IMR-90 (cell line): ENCODE data around the gene OSBPL1A. TPM values are rescaled to one million over a fixed set of nuclear protein-coding genes. Genes with fewer than 3 reads are reported as not detected.

Experiments
- ATAC-seq: fragments of 200-7000 bp; cut with Tn5 transposase; 2 replicates; pipeline ENCODE4 v1.9.1; 2020; ENCODE audit warnings: low read depth, mild to moderate bottlenecking, moderate library complexity
- BruUV-seq: library from RNA; stranded (reverse); fragments of 400-500 nt; replicated peaks from 2 replicates; lab custom pipeline; 2021; lab: Mats Ljungman, UMichigan
- CTCF ChIA-PET: fragments of 300-600 bp; formaldehyde crosslinking; extraction: SDS; loops from one replicate; lab custom pipeline; 2021; ENCODE audit warnings: antibody characterized with exemption; lab: Yijun Ruan, JAX
- POLR2A ChIA-PET: fragments of 300-600 bp; sonication (Branson Sonifier 250); formaldehyde crosslinking; loops from one replicate; lab custom pipeline; 2022; ENCODE audit warnings: antibody characterized with exemption; ENCODE audit not compliant: unreplicated experiment; lab: Charles Lee
- DNase-seq: peaks from one replicate; pipeline ENCODE4 v3.0.0; 2013
- H2AFZ ChIP-seq: replicated peaks from 2 replicates; pipeline ENCODE3; 2013; ENCODE audit warnings: low read length, mild to moderate bottlenecking; ENCODE audit not compliant: poor library complexity
- H2AK5ac ChIP-seq: 2 replicates; pipeline ENCODE4 v1.6.1; 2013; ENCODE audit warnings: low read depth, low read length, inconsistent platforms
- H2AK9ac ChIP-seq: replicated peaks from 2 replicates; pipeline ENCODE3; 2013; ENCODE audit warnings: mild to moderate bottlenecking, low read depth, low read length, moderate library complexity; ENCODE audit not compliant: poor library complexity
- H2BK120ac ChIP-seq: 2 replicates; pipeline ENCODE4 v1.6.1; 2013; ENCODE audit warnings: low read depth, low read length, inconsistent platforms
- H2BK15ac ChIP-seq: 3 replicates; pipeline ENCODE4 v1.6.1; 2013; ENCODE audit warnings: low read depth, low read length, inconsistent platforms
- H2BK20ac ChIP-seq: 2 replicates; pipeline ENCODE4 v1.6.1; 2013; ENCODE audit warnings: low read depth, mild to moderate bottlenecking, inconsistent platforms, low read length, moderate library complexity
- H2BK5ac ChIP-seq: 2 replicates; pipeline ENCODE4 v1.6.1; 2013; ENCODE audit warnings: mild to moderate bottlenecking, low read depth, low read length, inconsistent platforms; ENCODE audit not compliant: poor library complexity, severe bottlenecking
- H3K14ac ChIP-seq: replicated peaks from 2 replicates; pipeline ENCODE4 v1.6.1; 2013; ENCODE audit warnings: low read depth, low read length, inconsistent platforms
- H3K18ac ChIP-seq: 2 replicates; pipeline ENCODE4 v1.6.1; 2013; ENCODE audit warnings: low read depth, low read length, control low read depth
- H3K23ac ChIP-seq: 2 replicates; pipeline ENCODE4 v1.6.1; 2013; ENCODE audit warnings: low read depth, low read length, inconsistent platforms
- H3K27ac ChIP-seq: 2 replicates; pipeline ENCODE4 v1.5.1; 2013; ENCODE audit warnings: mild to moderate bottlenecking, control low read depth, low read length; ENCODE audit not compliant: insufficient read depth
- H3K27me3 ChIP-seq: 2 replicates; pipeline ENCODE4 v1.6.1; 2013; ENCODE audit warnings: low read length; ENCODE audit not compliant: control insufficient read depth, insufficient read depth
- H3K36me3 ChIP-seq: 2 replicates; pipeline ENCODE4 v1.6.1; 2013; ENCODE audit warnings: low read length, mixed read lengths; ENCODE audit not compliant: control insufficient read depth, insufficient read depth
- H3K4ac ChIP-seq: 2 replicates; pipeline ENCODE4 v1.6.1; 2013; ENCODE audit warnings: low read depth, low read length, inconsistent platforms
- H3K4me1 ChIP-seq: 2 replicates; pipeline ENCODE4 v1.6.1; 2013; ENCODE audit warnings: low read length, mixed read lengths; ENCODE audit not compliant: control insufficient read depth, insufficient read depth
- H3K4me2 ChIP-seq: 2 replicates; pipeline ENCODE4 v1.6.1; 2013; ENCODE audit warnings: low read depth, mild to moderate bottlenecking, control low read depth, low read length, moderate library complexity
- H3K4me3 ChIP-seq: 2 replicates; pipeline ENCODE4 v1.5.1; 2013; ENCODE audit warnings: low read depth, mild to moderate bottlenecking, control low read depth, low read length, moderate library complexity; ENCODE audit not compliant: insufficient read depth
- H3K56ac ChIP-seq: 2 replicates; pipeline ENCODE4 v1.6.1; 2013; ENCODE audit warnings: low read length, inconsistent platforms; ENCODE audit not compliant: insufficient read depth; ENCODE audit errors: extremely low read depth
- H3K79me1 ChIP-seq, 2 experiments: 2 replicates each; pipeline ENCODE4 v1.6.1; 2013; ENCODE audit warnings: low read length in 2 of 2, inconsistent platforms in 1 of 2, low read depth in 1 of 2
- H3K9ac ChIP-seq: 2 replicates; pipeline ENCODE4 v1.6.1; 2013; ENCODE audit warnings: low read depth, low read length, control low read depth
- H3K9me1 ChIP-seq: 2 replicates; pipeline ENCODE4 v1.6.1; 2013; ENCODE audit warnings: low read length, inconsistent platforms; ENCODE audit not compliant: insufficient read depth
- H3K9me3 ChIP-seq: 2 replicates; pipeline ENCODE4 v1.6.1; 2013; ENCODE audit warnings: low read length; ENCODE audit not compliant: control insufficient read depth, insufficient read depth
- H4K20me1 ChIP-seq: 2 replicates; pipeline ENCODE4 v1.6.1; 2013; ENCODE audit warnings: low read length, inconsistent platforms; ENCODE audit not compliant: insufficient read depth
- H4K5ac ChIP-seq: 2 replicates; pipeline ENCODE4 v1.6.1; 2013; ENCODE audit warnings: mild to moderate bottlenecking, low read depth, low read length, control low read depth
- H4K8ac ChIP-seq, 2 experiments: 2 replicates each; pipeline ENCODE4 v1.6.1; 2013; ENCODE audit warnings: low read depth in 2 of 2, low read length in 2 of 2, control low read depth in 1 of 2, inconsistent platforms in 1 of 2
- H4K91ac ChIP-seq: 2 replicates; pipeline ENCODE4 v1.6.1; 2013; ENCODE audit warnings: low read depth, low read length, inconsistent platforms; ENCODE audit not compliant: insufficient read depth
- CEBPB ChIP-seq: IDR thresholded peaks from 2 replicates; pipeline ENCODE4 v1.6.1; 2012; ENCODE audit warnings: low read depth, low read length, improper control_type of control experiment
- CHD1 ChIP-seq: IDR thresholded peaks from 2 replicates; pipeline ENCODE4 v1.6.1; 2012; ENCODE audit warnings: low read depth, low read length, improper control_type of control experiment
- MAFK ChIP-seq: IDR thresholded peaks from 2 replicates; pipeline ENCODE4 v1.6.1; 2012; ENCODE audit warnings: low read depth, low read length, improper control_type of control experiment
- MXI1 ChIP-seq: IDR thresholded peaks from 2 replicates; pipeline ENCODE4 v1.6.1; 2012; ENCODE audit warnings: low read depth, mild to moderate bottlenecking, low read length, moderate library complexity, borderline replicate concordance
- NFE2L2 ChIP-seq: fragments of 150-350 bp; IDR thresholded peaks from 2 replicates; pipeline ENCODE4 v1.6.1; 2016; ENCODE audit warnings: low read depth, mild to moderate bottlenecking, low read length
- POLR2A ChIP-seq: IDR thresholded peaks from 2 replicates; pipeline ENCODE4 v1.6.1; 2012; ENCODE audit warnings: mild to moderate bottlenecking, low read depth, low read length
- RFX5 ChIP-seq: IDR thresholded peaks from 2 replicates; pipeline ENCODE4 v1.8.0; 2012; ENCODE audit warnings: low read depth, mild to moderate bottlenecking, low read length, moderate library complexity
- WGBS, 2 experiments: methylation state at CpG; one replicate each; pipeline versions ENCODE4 v1.1.5 to v1.1.7; 2013; ENCODE audit warnings: missing lambda C conversion rate in 2 of 2; ENCODE audit not compliant: insufficient read length in 1 of 2; ENCODE audit errors: extremely low coverage in 2 of 2; 5-methylcytosine and 5-hydroxymethylcytosine counted together
- dilution Hi-C: fragments of 300-500 bp; cut with HindIII; formaldehyde crosslinking; loops from one replicate; pipeline ENCODE4 v1.14.3; 2018; ENCODE audit warnings: low sequenced_read_pairs; ENCODE audit not compliant: unreplicated experiment
- in situ Hi-C: fragments of 300-500 bp; cut with MboI; formaldehyde crosslinking; loops from 3 replicates; pipeline ENCODE4 v1.14.3; 2019; ENCODE audit warnings: low sequenced_read_pairs, inconsistent platforms, mixed read lengths
- intact Hi-C: fragments of 100-400 bp; cut with micrococcal nuclease; formaldehyde crosslinking; loops from 2 replicates; pipeline ENCODE4 v1.10.0; 2022
- polyA plus RNA-seq, 3 experiments: library from polyadenylated mRNA; depleted of rRNA; stranded (reverse); fragments of >200 nt; gene quantifications; 2 replicates each; pipeline ENCODE4 v1.2.3, GENCODE V29; 2012; ENCODE audit warnings: low replicate concordance in 1 of 3
- total RNA-seq: library from RNA; depleted of rRNA; stranded (reverse); fragments of >200 nt; gene quantifications from 2 replicates; pipeline ENCODE4 v1.2.3, GENCODE V29; 2012
- TF ChIP-seq, protein P1 (sequence below): conservative IDR thresholded peaks from 2 replicates; pipeline ENCODE4 v1.5.1; 2012; ENCODE audit warnings: mild to moderate bottlenecking, low read depth, low read length, improper control_type of control experiment
- TF ChIP-seq, protein P2 (sequence below): fragments of 150-350 bp; IDR thresholded peaks from 2 replicates; pipeline ENCODE4 v1.6.1; 2017; ENCODE audit warnings: mild to moderate bottlenecking, antibody characterized with exemption, low read length, low read depth
- TF ChIP-seq, protein P3 (sequence below): fragments of 150-350 bp; IDR thresholded peaks from 2 replicates; pipeline ENCODE4 v1.6.1; 2016; ENCODE audit warnings: low read depth, mild to moderate bottlenecking, low read length, moderate library complexity, borderline replicate concordance

The OSBPL1A gene
- total and polyA plus RNA-seq, 2 of the 4 experiments (the other 2 are of a cell fraction): 29.4 to 70.4 TPM

DNA sequence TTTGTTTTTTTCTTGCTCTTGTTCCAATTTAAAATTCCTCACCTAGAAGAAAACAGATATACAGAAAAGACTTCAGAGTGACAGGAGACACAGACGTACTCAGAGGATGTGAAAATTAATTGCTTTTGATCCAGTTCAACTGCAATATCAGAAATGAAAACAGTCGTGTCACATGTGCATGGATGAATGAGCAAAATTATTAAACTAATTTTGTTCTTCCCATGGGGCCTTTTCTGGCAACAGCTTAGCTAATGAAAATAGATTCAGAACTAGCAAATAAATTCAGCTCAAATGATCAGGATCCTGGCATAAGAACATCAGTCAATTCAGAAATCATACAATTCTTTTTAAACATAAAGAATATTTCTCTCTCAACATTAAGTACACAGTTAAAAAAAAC, 158.3 kb downstream of the OSBPL1A start:
- ATAC-seq: no peak
- no peak overlapping the region for H3K4me2 ChIP-seq

More for the DNA sequence above, 158.3 kb downstream of the OSBPL1A start:
- peaks cover 14% of the 10 kb centered on the region for H3K36me3 ChIP-seq
- H2AFZ ChIP-seq: no peak overlapping the region
- CTCF ChIA-PET: no interaction called here
- H3K4me3 ChIP-seq: no peak overlapping the region
- peaks cover 2% of the 10 kb centered on the region; the same call in 1 of the 2 replicates for H3K9me3 ChIP-seq
- POLR2A ChIA-PET: no interaction called here
- H2BK20ac ChIP-seq: no peak overlapping the region
- H4K20me1 ChIP-seq: no peaks in the 10 kb centered on the region
- H2AK9ac ChIP-seq: no peak overlapping the region
- H3K56ac ChIP-seq: no peak overlapping the region
- in situ Hi-C loops: no loop called here
- no TSS peak for BruUV-seq
- TF ChIP-seq, protein P1, sequence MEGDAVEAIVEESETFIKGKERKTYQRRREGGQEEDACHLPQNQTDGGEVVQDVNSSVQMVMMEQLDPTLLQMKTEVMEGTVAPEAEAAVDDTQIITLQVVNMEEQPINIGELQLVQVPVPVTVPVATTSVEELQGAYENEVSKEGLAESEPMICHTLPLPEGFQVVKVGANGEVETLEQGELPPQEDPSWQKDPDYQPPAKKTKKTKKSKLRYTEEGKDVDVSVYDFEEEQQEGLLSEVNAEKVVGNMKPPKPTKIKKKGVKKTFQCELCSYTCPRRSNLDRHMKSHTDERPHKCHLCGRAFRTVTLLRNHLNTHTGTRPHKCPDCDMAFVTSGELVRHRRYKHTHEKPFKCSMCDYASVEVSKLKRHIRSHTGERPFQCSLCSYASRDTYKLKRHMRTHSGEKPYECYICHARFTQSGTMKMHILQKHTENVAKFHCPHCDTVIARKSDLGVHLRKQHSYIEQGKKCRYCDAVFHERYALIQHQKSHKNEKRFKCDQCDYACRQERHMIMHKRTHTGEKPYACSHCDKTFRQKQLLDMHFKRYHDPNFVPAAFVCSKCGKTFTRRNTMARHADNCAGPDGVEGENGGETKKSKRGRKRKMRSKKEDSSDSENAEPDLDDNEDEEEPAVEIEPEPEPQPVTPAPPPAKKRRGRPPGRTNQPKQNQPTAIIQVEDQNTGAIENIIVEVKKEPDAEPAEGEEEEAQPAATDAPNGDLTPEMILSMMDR: no peak
- TF ChIP-seq, protein P2, sequence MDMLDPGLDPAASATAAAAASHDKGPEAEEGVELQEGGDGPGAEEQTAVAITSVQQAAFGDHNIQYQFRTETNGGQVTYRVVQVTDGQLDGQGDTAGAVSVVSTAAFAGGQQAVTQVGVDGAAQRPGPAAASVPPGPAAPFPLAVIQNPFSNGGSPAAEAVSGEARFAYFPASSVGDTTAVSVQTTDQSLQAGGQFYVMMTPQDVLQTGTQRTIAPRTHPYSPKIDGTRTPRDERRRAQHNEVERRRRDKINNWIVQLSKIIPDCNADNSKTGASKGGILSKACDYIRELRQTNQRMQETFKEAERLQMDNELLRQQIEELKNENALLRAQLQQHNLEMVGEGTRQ: no peak
- TF ChIP-seq, protein P3, sequence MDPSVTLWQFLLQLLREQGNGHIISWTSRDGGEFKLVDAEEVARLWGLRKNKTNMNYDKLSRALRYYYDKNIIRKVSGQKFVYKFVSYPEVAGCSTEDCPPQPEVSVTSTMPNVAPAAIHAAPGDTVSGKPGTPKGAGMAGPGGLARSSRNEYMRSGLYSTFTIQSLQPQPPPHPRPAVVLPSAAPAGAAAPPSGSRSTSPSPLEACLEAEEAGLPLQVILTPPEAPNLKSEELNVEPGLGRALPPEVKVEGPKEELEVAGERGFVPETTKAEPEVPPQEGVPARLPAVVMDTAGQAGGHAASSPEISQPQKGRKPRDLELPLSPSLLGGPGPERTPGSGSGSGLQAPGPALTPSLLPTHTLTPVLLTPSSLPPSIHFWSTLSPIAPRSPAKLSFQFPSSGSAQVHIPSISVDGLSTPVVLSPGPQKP: no peak
- TF ChIP-seq NFE2L2 (no peak), MAFK (no peak), CEBPB (no peak), MXI1 (no peak), POLR2A (no peak), RFX5 (no peak), CHD1 (no peak)
- H3K27me3 ChIP-seq: no peaks in the 10 kb centered on the region
- no peak overlapping the region for H2BK120ac ChIP-seq
- H2BK15ac ChIP-seq: no peak overlapping the region
- no peak overlapping the region for H3K9ac ChIP-seq
- H2AK5ac ChIP-seq: no peak overlapping the region
- no peak overlapping the region for H3K18ac ChIP-seq
- H2BK5ac ChIP-seq: no peak overlapping the region
- H4K91ac ChIP-seq: no peak overlapping the region
- H4K5ac ChIP-seq: no peak overlapping the region
- no peaks in the 10 kb centered on the region; the same call in 1 of the 2 replicates for H3K4me1 ChIP-seq
- peaks cover 7% of the 10 kb centered on the region for H3K9me1 ChIP-seq
- peaks cover 10 to 18% of the 10 kb centered on the region in 2 experiments; a peak in 3 of 4 replicates for H3K79me1 ChIP-seq
- WGBS, 2 experiments: no CpG with 5 or more reads among the region's 2 CpGs
- no peak overlapping the region for H3K23ac ChIP-seq
- H3K27ac ChIP-seq: no peak overlapping the region
- H3K14ac ChIP-seq: no peak overlapping the region
- intact Hi-C loops: no loop called here
- no peak overlapping the region for H4K8ac ChIP-seq
- H3K4ac ChIP-seq: no peak overlapping the region
- DNase-seq: no peak
- dilution Hi-C loops: no loop called here
